Measurements from ENCODE around the gene SLC41A3.

DNA sequence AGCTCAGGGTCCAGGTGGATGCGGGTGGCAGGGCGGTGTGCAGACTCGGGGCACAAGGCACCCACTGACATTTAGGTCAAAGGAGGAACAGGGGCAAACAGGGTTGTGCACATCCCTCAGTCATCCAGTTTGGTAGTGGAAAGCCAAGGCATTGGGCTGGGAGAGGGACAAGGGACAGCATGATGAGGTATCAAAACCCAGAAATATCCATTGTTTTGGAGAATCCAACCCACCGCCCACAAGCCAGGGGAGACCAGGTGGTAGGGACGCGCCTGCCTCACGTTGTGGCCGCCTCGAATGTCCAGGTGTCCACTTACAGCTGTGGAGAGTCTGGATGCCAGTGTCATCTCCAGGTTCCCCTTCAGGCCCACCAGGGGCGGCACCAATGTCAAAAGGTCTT lies 33.3 kb downstream of the SLC41A3 start:
- TF ChIP-seq, protein P1, sequence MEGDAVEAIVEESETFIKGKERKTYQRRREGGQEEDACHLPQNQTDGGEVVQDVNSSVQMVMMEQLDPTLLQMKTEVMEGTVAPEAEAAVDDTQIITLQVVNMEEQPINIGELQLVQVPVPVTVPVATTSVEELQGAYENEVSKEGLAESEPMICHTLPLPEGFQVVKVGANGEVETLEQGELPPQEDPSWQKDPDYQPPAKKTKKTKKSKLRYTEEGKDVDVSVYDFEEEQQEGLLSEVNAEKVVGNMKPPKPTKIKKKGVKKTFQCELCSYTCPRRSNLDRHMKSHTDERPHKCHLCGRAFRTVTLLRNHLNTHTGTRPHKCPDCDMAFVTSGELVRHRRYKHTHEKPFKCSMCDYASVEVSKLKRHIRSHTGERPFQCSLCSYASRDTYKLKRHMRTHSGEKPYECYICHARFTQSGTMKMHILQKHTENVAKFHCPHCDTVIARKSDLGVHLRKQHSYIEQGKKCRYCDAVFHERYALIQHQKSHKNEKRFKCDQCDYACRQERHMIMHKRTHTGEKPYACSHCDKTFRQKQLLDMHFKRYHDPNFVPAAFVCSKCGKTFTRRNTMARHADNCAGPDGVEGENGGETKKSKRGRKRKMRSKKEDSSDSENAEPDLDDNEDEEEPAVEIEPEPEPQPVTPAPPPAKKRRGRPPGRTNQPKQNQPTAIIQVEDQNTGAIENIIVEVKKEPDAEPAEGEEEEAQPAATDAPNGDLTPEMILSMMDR (IDR thresholded peaks at IDR 0.05), result no peak
- TF ChIP-seq ZFX (IDR thresholded peaks at IDR 0.05; ENCODE audit: borderline replicate concordance), result no peak

All from 22Rv1 (cell line).